ENCODE measurements around the gene SLC25A13.

The SLC25A13 gene

DNA sequence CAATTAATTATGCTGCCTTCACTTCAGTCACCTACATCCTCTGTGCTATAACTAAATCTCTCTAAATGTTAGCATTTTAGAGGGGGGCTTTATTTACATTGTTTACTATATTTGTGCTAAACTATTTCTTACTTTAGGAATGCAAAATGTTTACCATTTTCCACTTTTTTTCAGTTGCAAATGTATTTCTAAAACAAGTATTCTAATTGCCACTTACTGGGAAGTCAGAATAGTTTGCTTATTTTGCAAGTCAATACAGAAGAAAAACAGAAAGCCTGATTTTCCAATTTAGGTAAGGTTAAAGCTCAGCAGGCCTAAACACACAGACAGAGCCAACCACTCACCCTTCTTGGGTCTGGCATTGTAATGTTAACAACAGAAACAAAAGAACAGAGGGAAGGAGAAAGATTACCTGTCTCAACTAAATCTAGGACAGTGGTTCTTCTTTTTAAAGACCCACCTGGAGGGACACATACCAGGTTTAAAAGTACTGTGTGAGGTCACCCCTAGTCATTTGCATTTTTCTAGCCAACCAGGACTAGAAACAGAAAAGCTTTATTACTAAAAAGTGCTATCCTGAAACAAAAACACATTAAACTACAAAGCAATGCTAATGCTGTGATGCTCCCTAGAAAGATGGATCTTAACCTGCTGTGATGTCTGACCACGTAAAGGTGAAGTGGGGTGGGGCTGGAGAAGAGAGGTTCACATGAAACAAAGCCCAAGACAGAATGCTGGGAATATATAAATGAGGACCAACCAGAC lies 178.2 kb downstream of the SLC25A13 start:
- no peak for DNase-seq

DNA sequence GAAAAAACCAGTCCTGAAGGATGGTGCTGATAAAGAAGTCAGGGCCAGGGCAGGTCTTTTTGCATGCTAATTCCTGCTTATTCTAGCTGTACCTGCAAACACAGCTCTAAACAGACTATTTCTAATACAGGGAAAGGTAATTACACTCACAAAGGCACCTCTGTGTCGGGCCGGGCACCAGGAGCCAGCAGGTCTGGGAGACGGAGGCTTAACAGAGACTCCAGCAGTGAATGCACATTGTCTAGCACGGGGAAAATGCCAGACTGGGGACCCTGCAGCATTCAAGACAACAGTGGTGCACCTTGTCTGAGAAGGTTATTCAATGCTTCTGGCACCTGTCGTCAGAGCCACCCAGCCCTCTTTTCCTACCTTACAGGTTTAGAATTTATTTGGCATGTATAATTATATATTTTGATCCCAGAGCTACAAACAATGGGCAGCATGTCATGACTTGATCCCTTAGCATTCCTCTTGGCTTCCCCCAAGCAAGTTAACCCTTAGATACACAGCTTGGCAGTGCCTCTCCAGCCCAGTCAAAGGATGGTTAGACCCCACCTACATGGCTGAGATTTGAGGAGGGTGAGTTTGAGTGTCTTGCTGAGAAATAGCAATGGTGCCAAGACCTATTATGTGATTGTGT lies 185.2 kb downstream of the SLC25A13 start:
- no peak for DNase-seq

DNA sequence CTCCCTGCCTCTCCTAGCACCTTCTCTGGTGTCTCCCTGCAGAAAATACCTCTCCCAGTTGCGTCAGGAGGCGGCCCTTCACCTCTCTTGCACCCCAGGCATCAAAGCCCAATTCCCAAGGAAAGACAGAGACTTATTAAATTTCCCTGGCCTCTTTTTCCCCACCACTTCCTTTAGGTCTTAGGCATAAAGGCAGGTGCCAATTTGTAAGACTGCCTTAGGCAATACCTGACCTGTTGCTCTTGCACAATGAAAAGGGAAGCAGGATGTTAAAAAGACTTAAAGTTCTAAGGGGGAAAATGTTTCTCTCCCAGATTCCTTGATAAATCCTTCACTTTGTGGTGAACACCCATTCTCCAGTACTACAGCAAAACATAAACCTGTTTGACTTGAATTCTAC lies 186.7 kb downstream of the SLC25A13 start:
- DNase-seq, result no peak

DNA sequence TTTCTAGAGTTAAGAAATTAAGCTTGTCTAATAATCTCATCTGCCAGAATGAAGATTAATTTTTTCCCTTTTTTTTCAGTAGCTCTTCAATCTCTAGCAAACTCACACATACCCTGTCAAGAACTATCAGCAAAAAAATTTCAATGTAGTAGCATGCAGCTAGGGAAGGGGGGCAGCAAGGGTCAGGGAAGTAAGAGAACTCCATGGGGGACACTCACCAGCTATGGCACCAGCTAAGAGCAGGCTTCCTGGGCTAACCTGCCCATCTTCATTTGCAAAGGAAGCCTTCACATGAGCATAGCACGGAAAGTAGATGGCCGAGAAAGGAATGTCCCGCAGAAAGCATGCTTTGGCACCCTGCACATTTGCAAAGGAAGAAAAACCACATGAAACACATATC lies 190.4 kb downstream of the SLC25A13 start:
- no peak for DNase-seq

DNA sequence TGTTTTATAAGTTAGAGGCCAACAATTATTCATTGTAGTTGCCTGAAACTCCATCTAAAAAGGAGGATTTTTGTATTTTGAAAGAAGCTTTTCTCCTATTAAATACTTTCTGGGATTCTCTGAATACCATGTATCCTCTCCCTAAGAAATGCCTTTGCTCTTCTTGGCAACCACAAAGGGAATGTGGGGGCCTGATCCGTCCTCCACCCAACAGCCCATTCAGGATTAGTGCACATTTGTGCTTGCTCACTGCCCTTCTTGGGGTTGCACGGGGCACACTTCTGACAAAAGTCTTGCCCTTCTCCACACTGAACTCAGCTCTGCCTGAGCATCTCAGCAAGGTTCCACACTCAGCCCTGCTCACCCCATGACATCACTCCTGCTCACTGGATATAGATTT lies 194.2 kb downstream of the SLC25A13 start:
- no peak for DNase-seq

DNA sequence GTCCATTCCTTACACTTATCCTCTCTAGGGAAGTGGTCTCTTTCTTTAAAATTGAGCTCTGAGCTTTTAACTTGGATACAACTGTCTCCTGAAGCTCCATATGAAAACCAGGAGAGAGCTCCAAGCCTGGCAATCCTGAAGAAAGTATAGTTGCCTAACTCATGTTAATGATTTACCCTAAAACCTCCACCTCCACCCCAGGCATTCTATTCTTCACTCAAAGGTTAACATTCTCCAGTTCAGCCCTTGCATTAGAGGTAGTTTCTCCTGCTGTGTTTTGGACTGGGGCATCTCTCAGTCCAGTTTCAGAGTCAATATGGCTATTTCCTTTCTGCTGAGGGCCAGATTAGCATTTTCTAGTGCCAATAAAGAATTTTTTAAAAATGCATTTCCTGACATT lies 195.5 kb downstream of the SLC25A13 start:
- no peak for DNase-seq

DNA sequence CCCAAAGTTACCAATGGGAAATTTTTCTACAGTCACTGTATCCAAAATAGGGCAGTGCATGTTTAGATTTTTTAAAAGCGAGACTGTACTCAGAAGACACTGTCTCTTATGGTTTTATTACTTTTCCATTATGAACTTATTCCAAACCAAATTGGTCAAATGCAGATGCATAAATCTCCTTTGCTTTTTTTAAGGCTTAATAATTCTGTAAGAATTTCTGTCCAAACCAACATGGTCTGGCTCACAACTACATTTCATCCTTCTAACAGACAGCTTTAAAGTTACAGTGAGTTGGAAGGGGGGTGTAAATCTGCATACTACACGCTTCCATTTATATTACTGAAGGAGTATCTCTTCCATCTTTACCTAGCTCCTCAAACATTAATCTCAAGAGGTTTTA lies 199.2 kb downstream of the SLC25A13 start:
- DNase-seq, result no peak

DNA sequence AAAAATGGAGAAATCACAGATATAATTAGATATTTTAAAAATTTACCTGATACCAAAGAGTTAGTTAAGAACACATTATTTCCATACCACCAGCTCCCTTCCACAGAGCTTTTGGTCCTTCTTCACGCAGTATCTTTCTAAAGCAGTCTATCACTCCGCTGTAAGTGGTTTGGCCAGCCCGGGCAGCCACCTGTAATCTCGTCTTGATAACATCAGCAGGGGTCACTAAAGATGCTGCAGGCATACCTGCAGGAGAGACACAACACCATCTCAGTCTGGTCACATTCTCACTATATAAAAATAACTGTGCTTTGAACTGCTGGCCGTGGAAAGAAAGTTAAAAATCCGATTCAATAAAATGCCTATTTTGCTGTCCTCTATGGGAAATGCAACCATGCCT lies 200.1 kb downstream of the SLC25A13 start:
- DNase-seq, result no peak

DNA sequence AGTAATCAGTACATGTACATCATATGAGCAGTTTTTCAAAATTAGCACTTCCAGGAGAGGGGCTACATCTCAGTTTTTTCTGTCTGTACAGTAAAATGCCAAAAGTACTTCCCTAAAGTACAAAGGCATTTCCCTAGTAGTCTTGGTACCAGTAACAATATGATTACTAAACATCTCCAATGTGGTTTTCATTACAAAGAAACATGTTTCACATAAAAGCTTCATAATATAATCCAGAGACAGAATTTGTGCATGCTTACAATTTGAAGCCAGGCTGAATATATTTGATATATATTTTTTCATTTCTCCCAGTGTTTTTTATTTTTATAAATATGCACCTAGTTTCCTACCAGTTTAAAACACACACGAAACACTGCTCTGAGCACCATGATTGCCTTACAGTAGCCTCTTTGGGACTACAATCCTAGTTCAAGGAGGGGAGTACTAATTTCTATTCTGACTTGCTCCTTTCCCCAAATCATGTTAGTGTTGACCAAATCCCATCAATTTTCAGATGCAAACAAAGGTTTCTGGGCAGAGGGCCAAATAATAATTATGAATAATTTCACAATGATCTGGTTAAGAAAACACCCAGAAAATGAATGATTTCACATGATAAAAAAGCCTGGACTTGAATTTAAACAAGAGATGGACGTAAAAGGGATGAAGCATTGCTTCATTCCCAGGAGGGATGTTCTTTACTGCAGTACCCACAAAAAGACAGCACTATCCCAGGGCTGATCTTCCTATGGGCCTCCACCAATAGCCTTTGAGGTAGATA lies 201.3 kb downstream of the SLC25A13 start:
- DNase-seq, result peak; percentile 32 to 39

DNA sequence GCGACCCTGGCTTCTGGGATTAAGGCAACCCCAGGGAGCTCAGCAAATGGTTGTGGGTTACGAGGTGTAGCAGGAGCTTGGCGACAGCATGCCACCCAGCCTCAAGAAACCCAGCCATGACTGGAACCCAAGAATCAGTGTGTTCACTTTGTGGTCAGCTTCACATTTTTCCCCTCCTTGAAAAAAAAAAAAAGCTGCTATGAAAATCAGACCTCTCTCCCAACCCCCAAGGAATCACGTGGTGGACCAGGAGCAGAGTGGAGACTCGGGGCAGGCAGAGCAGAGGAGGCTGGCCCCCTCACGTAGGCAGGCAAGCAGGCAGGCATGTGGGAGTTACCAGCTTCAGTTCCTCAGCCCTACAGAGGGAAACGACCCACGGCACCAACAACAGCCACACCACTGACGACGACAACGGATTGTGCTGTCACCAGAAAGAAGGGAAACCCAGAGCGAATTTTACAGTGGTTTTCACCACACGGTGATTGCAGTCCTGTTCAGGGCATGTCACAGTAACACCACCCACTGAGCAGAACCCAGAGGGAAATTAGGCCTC lies 203.4 kb downstream of the SLC25A13 start:
- no peak for DNase-seq

DNA sequence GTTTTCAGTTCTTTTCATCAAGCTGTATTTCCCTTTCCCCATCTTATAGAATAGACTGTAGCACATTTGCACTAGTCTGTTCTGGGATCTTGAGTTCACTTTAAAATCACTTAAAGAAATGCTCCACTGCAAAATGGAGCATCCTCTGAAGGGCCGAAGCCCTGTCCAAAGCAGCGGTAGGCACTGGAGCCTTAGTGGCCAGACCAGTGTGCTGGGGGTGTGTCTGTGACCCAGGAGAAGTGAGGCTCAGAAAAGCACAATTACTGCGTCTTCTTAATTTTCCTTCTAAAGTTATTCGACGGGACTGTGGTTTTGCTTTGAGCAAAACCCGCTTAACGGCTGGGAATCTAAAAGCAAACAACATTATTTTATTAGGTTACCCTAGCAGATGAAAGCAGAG lies 205.7 kb downstream of the SLC25A13 start:
- DNase-seq, result no peak

DNA sequence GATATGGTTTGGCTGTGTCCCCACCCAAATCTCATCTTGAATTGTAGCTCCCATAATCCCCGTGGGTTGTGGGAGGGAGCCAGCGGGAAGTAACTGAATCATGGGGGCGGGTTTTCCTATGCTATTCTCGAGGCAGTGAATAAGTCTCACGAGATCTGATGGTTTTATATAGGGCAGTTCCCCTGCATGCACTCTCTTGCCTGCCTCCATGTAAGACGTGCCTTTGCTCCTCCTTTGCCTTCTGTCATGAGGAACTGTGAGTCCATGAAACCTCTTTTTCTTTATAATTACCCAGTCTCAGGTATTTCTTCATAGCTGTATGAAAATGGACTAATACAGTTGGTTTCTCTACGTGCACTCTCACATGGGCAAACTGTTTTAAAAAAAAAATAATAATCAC lies 207.7 kb downstream of the SLC25A13 start:
- no peak for DNase-seq

DNA sequence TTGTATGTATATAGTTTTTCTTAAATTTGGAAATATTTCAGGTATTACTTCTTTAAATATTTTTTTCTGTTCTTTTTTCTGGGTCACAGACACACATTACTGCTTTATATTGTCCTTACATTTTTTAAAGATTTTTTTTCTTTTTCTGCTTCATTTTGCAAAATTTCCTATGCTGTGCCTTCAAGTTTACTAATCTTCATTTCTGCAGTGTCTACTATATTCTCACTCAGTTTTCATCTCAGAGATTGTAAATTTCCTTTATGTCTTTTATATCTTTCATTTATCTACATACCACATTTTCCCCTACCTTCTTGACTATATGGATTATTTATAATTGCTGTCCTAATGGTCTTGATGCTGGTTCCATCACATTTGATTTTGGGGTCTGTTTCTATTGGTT lies 210.5 kb downstream of the SLC25A13 start:
- no peak for DNase-seq

DNA sequence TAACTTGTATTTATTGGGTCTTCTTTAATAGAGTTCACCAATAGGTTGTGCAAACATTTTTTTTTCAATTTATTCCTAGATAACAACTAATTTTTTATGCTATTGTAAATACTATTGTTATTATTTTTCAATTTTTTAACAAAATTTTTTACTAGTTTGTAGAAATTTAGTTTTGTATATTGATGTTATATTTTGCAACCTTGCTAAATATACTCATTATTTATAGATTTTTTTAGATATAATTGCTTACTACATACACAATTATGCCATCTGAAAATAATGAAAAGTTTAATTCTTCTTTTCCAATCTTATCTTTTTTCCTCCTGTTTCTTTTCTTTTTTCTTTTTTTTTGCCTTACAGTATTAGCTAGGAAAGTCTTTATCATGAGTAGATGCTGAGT lies 216.9 kb downstream of the SLC25A13 start:
- no peak for DNase-seq

DNA sequence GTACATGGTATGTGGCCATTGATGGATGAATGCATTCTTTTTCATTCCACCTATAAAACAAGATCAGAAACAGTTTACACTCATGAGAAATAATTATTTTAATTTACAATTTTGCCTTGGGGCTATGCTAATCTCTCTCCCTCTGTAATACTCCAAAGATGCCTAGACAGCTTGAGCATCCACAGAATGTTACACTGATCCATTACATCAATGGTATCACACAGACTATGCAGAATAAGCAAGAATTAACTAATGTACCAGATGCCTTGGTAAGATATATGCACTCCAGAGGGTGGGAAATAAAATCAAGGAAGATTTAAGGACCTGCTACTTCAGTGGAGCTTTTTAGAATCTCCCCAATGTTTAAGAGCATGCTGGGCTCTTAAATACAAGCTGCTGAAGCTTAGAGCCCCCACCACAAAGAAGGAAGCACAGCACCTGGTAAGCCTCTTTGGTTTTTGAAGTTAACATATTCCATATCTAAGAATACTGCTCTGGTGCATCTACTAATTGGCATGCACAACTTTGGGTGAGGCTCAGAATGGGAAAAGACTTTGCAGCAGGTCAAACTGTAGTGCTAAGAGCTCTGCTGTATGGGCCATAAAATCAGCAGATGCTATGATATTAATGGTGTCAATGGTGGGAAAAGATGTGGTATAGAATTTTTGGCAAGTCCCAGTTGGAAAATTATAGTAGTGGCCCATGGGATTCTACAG lies 219.6 kb downstream of the SLC25A13 start:
- DNase-seq, result no peak

DNA sequence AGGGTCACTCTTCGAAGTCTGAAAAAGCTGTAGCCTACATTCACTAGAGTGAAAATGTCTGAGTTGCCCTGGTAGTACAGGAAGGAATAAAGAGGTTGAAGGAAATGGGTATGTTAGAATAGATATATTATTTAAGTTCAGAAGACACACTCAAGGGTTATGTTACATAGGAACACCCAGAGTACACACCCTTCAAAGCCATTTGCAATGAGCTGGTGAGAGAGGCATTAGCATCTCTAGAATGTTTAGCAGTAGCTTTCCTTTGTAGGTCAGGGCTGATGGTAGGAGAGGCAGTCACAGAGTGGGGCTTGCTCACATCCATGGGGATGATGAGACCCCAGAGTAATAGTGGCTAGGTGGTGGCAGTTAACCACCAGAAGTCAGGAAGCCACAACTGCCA lies 221.2 kb downstream of the SLC25A13 start:
- DNase-seq, result no peak

DNA sequence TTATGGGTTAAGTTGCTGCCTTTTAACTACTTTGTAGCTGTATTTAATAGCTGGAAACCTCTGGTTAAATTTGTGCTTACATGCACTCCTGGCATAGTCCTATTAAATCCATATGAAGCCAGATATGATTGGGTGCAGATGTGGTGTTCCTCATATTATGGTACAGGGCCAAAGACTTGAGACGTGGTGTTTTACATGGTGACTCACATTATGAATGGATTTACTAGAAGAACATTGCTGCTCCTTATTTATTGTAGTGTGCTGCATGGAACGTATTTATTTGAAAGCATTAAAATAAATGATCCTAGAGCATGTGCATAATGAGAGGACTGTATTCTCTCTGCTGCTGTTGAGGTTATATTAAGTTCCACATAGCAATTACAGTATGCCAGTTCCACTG lies 224.1 kb downstream of the SLC25A13 start:
- DNase-seq, result no peak

DNA sequence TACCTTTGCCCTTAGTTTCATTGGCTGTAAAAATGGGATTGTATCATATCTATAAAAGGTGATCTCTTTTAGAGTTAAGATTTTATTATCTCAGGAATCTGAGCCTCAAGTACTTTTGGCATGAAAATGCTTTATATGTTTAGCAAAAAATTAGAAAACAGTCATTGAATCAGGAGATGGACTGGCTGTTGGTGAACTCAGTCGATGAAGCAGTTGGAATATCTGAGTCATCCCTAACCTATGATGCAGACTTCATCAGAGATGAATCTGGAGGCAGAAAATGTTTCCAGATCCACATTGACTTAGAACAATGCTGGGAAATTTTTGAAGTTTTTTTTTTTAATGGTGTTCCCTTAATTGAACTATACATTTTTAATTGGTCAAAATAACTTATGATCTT lies 228.5 kb downstream of the SLC25A13 start:
- no peak for DNase-seq

DNA sequence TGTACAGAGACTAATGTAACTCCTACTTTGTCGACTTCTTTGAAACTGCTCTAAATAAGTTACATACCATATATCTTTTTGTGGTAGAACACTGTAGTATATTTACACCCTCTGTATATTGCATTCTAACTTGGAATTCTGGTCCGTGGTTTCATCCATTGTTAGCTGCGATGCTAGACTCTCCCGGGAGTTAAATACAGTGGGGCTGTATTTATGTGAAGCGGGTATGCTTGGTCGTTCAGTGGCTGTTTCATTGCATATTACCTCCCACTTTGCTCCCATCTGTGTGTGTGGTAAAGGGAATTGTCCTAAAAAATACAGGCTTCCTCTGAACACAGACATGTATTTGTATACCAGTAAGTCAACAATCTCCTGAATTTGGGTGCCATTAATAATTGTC lies 231.1 kb downstream of the SLC25A13 start:
- no peak for DNase-seq

DNA sequence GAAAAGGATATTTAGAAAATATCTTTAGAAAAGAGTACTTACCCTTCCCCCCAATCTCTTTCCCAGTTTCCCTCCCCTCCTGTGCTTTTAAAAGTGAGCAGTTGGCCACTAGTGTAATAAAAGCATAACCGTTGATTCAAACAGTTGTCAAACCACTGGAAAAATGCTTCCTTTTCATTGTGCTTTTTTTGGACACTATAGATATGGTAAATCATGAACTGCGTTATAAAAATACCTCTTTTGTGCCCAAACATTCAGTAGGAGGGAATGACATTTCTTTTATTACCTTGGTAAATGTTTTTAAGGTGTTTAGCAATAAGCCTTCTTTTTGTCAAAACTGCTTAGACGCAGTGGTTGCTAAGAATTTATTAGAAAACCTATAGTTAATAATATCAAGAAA lies 232.4 kb downstream of the SLC25A13 start:
- DNase-seq, result no peak

DNA sequence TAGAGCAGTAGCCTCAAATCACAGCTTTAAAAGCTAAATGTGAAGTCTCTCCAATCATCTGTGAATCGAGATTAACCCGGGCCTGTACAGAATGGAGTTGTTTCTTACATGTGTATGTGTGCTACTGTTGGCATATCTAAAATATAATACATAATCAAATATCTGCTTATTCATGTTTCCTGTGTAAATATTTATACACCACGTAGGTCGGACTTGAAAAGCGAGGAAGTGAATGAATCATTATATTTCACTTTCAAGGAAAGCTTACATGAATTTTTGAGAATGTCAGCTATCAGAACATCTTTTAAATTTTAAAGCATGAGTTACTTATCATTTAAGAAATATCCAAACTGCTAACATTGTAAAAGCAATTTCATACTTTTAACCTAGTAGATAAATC lies 233.3 kb downstream of the SLC25A13 start:
- DNase-seq, result no peak

DNA sequence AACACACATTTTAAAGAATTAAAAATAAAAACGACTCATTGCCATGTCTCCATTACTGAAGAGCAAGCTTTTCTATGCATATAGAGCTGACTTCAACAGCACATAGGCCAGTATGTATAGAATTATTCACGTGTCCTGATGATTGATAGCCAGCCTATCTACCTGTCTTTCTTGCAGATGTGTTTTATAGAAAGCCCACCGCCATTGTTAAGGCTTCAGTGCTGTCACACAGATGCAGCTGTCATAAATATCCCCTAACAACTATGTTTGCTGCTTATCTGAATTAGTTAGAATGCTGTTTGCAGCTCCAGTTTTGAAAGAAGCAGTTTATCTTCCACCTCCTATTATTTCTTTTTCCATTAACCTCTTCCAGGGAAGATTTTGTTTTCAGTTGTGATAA lies 235.9 kb downstream of the SLC25A13 start:
- no peak for DNase-seq

DNA sequence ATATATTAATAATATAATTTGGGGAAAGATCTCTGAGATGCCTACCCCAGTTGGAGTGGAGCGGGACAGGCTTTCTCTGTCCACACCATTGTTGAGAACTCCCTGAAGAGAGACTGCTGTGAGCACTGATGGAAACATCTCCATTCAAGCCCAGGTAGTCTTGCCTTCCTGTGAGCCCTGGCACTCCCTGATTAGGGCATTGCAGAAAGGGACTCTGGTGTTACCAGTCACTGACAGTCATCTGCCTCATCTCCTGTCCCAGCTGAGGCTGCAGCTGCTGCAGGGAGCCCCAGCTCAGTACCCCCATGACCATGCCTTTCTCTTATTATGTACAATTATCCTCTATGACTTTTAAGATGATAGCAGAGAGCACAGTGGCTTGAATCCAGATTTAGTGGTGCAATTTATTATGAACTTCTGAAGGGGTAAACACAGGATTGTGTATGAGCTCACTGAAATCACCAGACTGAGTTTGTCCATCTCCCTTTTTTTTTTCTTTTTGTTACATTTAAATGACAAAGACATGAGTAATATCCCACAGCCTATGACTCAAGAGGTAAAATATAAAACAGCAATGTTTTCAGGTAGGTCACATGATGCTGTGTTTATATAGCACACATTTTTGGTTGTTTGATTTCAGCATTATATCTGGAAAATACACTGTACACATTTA lies 236.9 kb downstream of the SLC25A13 start:
- no peak for DNase-seq

Data from NCI-H446 (cell line).